HepG2 (cell line): ENCODE data around the gene CYBC1. TPM values are rescaled to one million over a fixed set of nuclear protein-coding genes. Genes with fewer than 3 reads are reported as not detected.

Experiments used
- E2F1 ChIP-seq: sonication (generic); formaldehyde crosslinking; IDR thresholded peaks from 2 replicates; pipeline ENCODE4 v1.5.0; 2020; ENCODE audit warnings: missing genetic modification reagents
- FOXA3 ChIP-seq: IDR thresholded peaks from 2 replicates; pipeline ENCODE4 v1.6.1; 2016; ENCODE audit warnings: missing genetic modification reagents, missing compliant biosample characterization
- GATAD1 ChIP-seq: IDR thresholded peaks from 2 replicates; pipeline ENCODE4 v1.6.1; 2016; ENCODE audit warnings: missing genetic modification reagents, missing compliant biosample characterization
- JUN ChIP-seq: sonication (generic); formaldehyde crosslinking; IDR thresholded peaks from 2 replicates; pipeline ENCODE4 v1.4.0; 2020; ENCODE audit warnings: mild to moderate bottlenecking, missing genetic modification reagents
- JUND ChIP-seq: sonication (generic); formaldehyde crosslinking; IDR thresholded peaks from 2 replicates; pipeline ENCODE4 v1.8.0; 2022; ENCODE audit warnings: mild to moderate bottlenecking, missing genetic modification reagents
- KDM2A ChIP-seq: sonication (generic); formaldehyde crosslinking; IDR thresholded peaks from 2 replicates; pipeline ENCODE4 v1.4.0; 2020; ENCODE audit warnings: low read depth, missing genetic modification reagents, borderline replicate concordance
- KDM6A ChIP-seq: IDR thresholded peaks from 2 replicates; pipeline ENCODE4 v1.6.1; 2016; ENCODE audit warnings: low read depth
- KLF9 ChIP-seq: IDR thresholded peaks from 2 replicates; pipeline ENCODE4 v1.6.1; 2016; ENCODE audit warnings: low read depth
- MTERF4 ChIP-seq: sonication (generic); formaldehyde crosslinking; IDR thresholded peaks from 2 replicates; pipeline ENCODE4 v1.8.0; 2023; ENCODE audit warnings: mild to moderate bottlenecking, missing genetic modification reagents
- NR2F6 ChIP-seq, 2 experiments: IDR thresholded peaks; 2 replicates each; pipeline ENCODE4 v1.6.1; 2016; ENCODE audit warnings: antibody characterized with exemption in 1 of 2, mild to moderate bottlenecking in 1 of 2
- PHF20 ChIP-seq: sonication (generic); formaldehyde crosslinking; IDR thresholded peaks from 2 replicates; pipeline ENCODE4 v1.5.0; 2020; ENCODE audit warnings: mild to moderate bottlenecking, missing genetic modification reagents
- PHF5A ChIP-seq: IDR thresholded peaks from one replicate; pipeline ENCODE4 v1.6.1; 2018; ENCODE audit warnings: low read depth, missing genetic modification reagents; ENCODE audit not compliant: unreplicated experiment
- PITX1 ChIP-seq: sonication (generic); formaldehyde crosslinking; IDR thresholded peaks from 2 replicates; pipeline ENCODE4 v1.5.1; 2020; ENCODE audit warnings: mild to moderate bottlenecking, missing genetic modification reagents
- ZNF333 ChIP-seq: sonication (generic); formaldehyde crosslinking; IDR thresholded peaks from 2 replicates; pipeline ENCODE4 v1.4.0; 2020; ENCODE audit warnings: mild to moderate bottlenecking, missing genetic modification reagents, borderline replicate concordance
- ZNF672 ChIP-seq: sonication (generic); formaldehyde crosslinking; IDR thresholded peaks from 2 replicates; pipeline ENCODE4 v1.8.1; 2022; ENCODE audit warnings: missing genetic modification reagents
- ZNF776 ChIP-seq: sonication (generic); formaldehyde crosslinking; IDR thresholded peaks from 2 replicates; pipeline ENCODE4 v1.4.0; 2020; ENCODE audit warnings: mild to moderate bottlenecking, missing genetic modification reagents
- ZNF816 ChIP-seq: sonication (generic); formaldehyde crosslinking; IDR thresholded peaks from 2 replicates; pipeline ENCODE4 v1.8.0; 2022; ENCODE audit warnings: missing genetic modification reagents, mild to moderate bottlenecking, borderline replicate concordance
- ZNF83 ChIP-seq: sonication (generic); formaldehyde crosslinking; IDR thresholded peaks from 2 replicates; pipeline ENCODE4 v1.4.0; 2020; ENCODE audit warnings: missing genetic modification reagents, mild to moderate bottlenecking, borderline replicate concordance
- polyA plus RNA-seq, 8 experiments: library from polyadenylated mRNA; depleted of rRNA in 3 of 8; stranded (reverse) in 7 of 8; unstranded in 1 of 8; fragments of >200 nt; fragmentation: Illumina TruSeq in 4 of 8; extraction: Trizol in 4 of 8; gene quantifications; 2 replicates each; pipeline versions ENCODE4 v1.2.1 to v1.2.3, GENCODE V29; 2011 to 2016; ENCODE audit warnings: low read depth in 4 of 8, missing spikeins in 1 of 8, mixed read lengths in 1 of 8; ENCODE audit not compliant: insufficient read depth in 1 of 8
- total RNA-seq, 5 experiments: library from RNA; depleted of rRNA; stranded (reverse); fragments of >200 nt; fragmentation: Illumina TruSeq; extraction: Trizol; gene quantifications; 2 replicates each; pipeline ENCODE4 v1.2.3, GENCODE V29; 2016; ENCODE audit warnings: low read depth in 1 of 5
- TF ChIP-seq, protein P1 (sequence below): fragments of 450-650 bp; IDR thresholded peaks from 2 replicates; pipeline ENCODE4 v1.6.1; 2017; ENCODE audit warnings: mild to moderate bottlenecking
- TF ChIP-seq, protein P2 (sequence below): sonication (generic); formaldehyde crosslinking; IDR thresholded peaks from 2 replicates; pipeline ENCODE4 v1.4.0; 2020; ENCODE audit warnings: missing genetic modification reagents, borderline replicate concordance

The CYBC1 gene
- total and polyA plus RNA-seq, 2 of the 13 experiments (the other 11 are each of a cell fraction or from before 2014, with no cell fraction given): 43.4 to 44.1 TPM

GRCh38 chr17:82450357-82451106 is at the start of gene CYBC1 (continued):
- TF ChIP-seq E2F1 (CRISPR knock-in tag): 0 out of 2 replicates have a peak, but pooled peaks have one; percentile 51
- TF ChIP-seq ZNF816: 0 out of 2 replicates have a peak, but pooled peaks have one; percentile 28
- 0 out of 2 replicates have a peak, but pooled peaks have one; percentile 37 for TF ChIP-seq ZNF83 (CRISPR knock-in tag)
- peak; percentile 94 for TF ChIP-seq MTERF4
- peak; percentile 56; the same call in 1 of the 2 replicates for TF ChIP-seq ZNF333 (CRISPR knock-in tag)
- no peak for TF ChIP-seq KDM6A (CRISPR knock-in tag)
- 0 out of 2 replicates have a peak, but pooled peaks have one; percentile 26 for TF ChIP-seq PITX1 (CRISPR knock-in tag)
- TF ChIP-seq JUN (CRISPR knock-in tag): peak; percentile 68
- TF ChIP-seq KLF9 (CRISPR knock-in tag): no peak
- TF ChIP-seq PHF20 (CRISPR knock-in tag): peak; percentile 93
- no peak for TF ChIP-seq ZNF672 (CRISPR knock-in tag)
- peak; percentile 88 for TF ChIP-seq KDM2A (CRISPR knock-in tag)
- TF ChIP-seq, protein P1, sequence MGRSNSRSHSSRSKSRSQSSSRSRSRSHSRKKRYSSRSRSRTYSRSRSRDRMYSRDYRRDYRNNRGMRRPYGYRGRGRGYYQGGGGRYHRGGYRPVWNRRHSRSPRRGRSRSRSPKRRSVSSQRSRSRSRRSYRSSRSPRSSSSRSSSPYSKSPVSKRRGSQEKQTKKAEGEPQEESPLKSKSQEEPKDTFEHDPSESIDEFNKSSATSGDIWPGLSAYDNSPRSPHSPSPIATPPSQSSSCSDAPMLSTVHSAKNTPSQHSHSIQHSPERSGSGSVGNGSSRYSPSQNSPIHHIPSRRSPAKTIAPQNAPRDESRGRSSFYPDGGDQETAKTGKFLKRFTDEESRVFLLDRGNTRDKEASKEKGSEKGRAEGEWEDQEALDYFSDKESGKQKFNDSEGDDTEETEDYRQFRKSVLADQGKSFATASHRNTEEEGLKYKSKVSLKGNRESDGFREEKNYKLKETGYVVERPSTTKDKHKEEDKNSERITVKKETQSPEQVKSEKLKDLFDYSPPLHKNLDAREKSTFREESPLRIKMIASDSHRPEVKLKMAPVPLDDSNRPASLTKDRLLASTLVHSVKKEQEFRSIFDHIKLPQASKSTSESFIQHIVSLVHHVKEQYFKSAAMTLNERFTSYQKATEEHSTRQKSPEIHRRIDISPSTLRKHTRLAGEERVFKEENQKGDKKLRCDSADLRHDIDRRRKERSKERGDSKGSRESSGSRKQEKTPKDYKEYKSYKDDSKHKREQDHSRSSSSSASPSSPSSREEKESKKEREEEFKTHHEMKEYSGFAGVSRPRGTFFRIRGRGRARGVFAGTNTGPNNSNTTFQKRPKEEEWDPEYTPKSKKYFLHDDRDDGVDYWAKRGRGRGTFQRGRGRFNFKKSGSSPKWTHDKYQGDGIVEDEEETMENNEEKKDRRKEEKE: no peak
- TF ChIP-seq, protein P2, sequence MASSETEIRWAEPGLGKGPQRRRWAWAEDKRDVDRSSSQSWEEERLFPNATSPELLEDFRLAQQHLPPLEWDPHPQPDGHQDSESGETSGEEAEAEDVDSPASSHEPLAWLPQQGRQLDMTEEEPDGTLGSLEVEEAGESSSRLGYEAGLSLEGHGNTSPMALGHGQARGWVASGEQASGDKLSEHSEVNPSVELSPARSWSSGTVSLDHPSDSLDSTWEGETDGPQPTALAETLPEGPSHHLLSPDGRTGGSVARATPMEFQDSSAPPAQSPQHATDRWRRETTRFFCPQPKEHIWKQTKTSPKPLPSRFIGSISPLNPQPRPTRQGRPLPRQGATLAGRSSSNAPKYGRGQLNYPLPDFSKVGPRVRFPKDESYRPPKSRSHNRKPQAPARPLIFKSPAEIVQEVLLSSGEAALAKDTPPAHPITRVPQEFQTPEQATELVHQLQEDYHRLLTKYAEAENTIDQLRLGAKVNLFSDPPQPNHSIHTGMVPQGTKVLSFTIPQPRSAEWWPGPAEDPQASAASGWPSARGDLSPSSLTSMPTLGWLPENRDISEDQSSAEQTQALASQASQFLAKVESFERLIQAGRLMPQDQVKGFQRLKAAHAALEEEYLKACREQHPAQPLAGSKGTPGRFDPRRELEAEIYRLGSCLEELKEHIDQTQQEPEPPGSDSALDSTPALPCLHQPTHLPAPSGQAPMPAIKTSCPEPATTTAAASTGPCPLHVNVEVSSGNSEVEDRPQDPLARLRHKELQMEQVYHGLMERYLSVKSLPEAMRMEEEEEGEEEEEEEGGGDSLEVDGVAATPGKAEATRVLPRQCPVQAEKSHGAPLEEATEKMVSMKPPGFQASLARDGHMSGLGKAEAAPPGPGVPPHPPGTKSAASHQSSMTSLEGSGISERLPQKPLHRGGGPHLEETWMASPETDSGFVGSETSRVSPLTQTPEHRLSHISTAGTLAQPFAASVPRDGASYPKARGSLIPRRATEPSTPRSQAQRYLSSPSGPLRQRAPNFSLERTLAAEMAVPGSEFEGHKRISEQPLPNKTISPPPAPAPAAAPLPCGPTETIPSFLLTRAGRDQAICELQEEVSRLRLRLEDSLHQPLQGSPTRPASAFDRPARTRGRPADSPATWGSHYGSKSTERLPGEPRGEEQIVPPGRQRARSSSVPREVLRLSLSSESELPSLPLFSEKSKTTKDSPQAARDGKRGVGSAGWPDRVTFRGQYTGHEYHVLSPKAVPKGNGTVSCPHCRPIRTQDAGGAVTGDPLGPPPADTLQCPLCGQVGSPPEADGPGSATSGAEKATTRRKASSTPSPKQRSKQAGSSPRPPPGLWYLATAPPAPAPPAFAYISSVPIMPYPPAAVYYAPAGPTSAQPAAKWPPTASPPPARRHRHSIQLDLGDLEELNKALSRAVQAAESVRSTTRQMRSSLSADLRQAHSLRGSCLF (CRISPR knock-in tag): no peak
- TF ChIP-seq GATAD1 (CRISPR knock-in tag): peak; percentile 59; the same call in 1 of the 2 replicates
- TF ChIP-seq ZNF776 (CRISPR knock-in tag): peak; percentile 84; the same call in 1 of the 2 replicates
- TF ChIP-seq JUND (CRISPR knock-in tag): no peak
- TF ChIP-seq FOXA3 (CRISPR knock-in tag): 0 out of 2 replicates have a peak, but pooled peaks have one; percentile 42
- peak; percentile 28 for TF ChIP-seq PHF5A (CRISPR knock-in tag)
- no peak for TF ChIP-seq NR2F6 (IDR thresholded peaks at IDR 0.05)
- no peak for TF ChIP-seq NR2F6 (CRISPR knock-in tag; IDR thresholded peaks at IDR 0.05)
